Activated naive CD4-positive, alpha-beta T cell treated with anti-CD3 and anti-CD28 coated beads, Interleukin-2, amount 50 U/mL, for 24 hours (primary cell): ENCODE data around the gene DVL1.

Experiments used
- H3K27ac Mint-ChIP-seq: one replicate; pipeline ENCODE4 v1.8.0; 2021; ENCODE audit warnings: mild to moderate bottlenecking, mixed read lengths
- H3K27me3 Mint-ChIP-seq: one replicate; pipeline ENCODE4 v1.8.0; 2021; ENCODE audit warnings: mixed read lengths
- H3K36me3 Mint-ChIP-seq: one replicate; pipeline ENCODE4 v1.8.0; 2021; ENCODE audit warnings: mixed read lengths
- H3K4me1 Mint-ChIP-seq: one replicate; pipeline ENCODE4 v1.8.0; 2021; ENCODE audit warnings: mixed read lengths
- H3K4me3 Mint-ChIP-seq: one replicate; pipeline ENCODE4 v1.8.0; 2021; ENCODE audit warnings: mild to moderate bottlenecking, mixed read lengths
- H3K9me3 Mint-ChIP-seq: one replicate; pipeline ENCODE4 v1.8.0; 2021; ENCODE audit warnings: mixed read lengths

DVL1 gene

GRCh38 chr1:1330366-1331067 lies 18.7 kb downstream of the DVL1 start:
- H3K4me1 Mint-ChIP-seq, result peaks cover 7% of the 10 kb centered on the region
- H3K27me3 Mint-ChIP-seq, result no peaks in the 10 kb centered on the region
- H3K4me3 Mint-ChIP-seq, result no peak overlapping the region
- no peaks in the 10 kb centered on the region for H3K36me3 Mint-ChIP-seq
- no peak overlapping the region for H3K27ac Mint-ChIP-seq
- H3K9me3 Mint-ChIP-seq, result no peaks in the 10 kb centered on the region

- no peaks in the 10 kb centered on the region for H3K9me3 Mint-ChIP-seq
- no peak overlapping the region for H3K4me3 Mint-ChIP-seq
- no peaks in the 10 kb centered on the region for H3K27me3 Mint-ChIP-seq
- H3K36me3 Mint-ChIP-seq, result no peaks in the 10 kb centered on the region
- no peak overlapping the region for H3K27ac Mint-ChIP-seq
- peaks cover 7% of the 10 kb centered on the region for H3K4me1 Mint-ChIP-seq
These were observed 19.7 kb downstream of the DVL1 start for GRCh38 chr1:1329304-1330210.

DNA sequence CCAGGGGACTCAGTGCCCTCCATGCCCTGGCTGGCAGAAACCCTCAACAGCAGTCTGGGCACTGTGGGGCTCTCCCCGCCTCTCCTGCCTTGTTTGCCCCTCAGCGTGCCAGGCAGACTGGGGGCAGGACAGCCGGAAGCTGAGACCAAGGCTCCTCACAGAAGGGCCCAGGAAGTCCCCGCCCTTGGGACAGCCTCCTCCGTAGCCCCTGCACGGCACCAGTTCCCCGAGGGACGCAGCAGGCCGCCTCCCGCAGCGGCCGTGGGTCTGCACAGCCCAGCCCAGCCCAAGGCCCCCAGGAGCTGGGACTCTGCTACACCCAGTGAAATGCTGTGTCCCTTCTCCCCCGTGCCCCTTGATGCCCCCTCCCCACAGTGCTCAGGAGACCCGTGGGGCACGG lies 21.0 kb downstream of the DVL1 start:
- H3K27me3 Mint-ChIP-seq, result no peaks in the 10 kb centered on the region
- peaks cover 12% of the 10 kb centered on the region for H3K4me1 Mint-ChIP-seq
- no peaks in the 10 kb centered on the region for H3K9me3 Mint-ChIP-seq
- peaks cover 1% of the 10 kb centered on the region for H3K36me3 Mint-ChIP-seq
- no peak overlapping the region for H3K27ac Mint-ChIP-seq
- no peak overlapping the region for H3K4me3 Mint-ChIP-seq

- Mint-ChIP-seq H3K4me1 (peaks cover 19% of the 10 kb centered on the region), H3K36me3 (peaks cover 1% of the 10 kb centered on the region), H3K27ac (no peak overlapping the region), H3K27me3 (no peaks in the 10 kb centered on the region), H3K9me3 (no peaks in the 10 kb centered on the region), H3K4me3 (no peak overlapping the region)
These were observed 21.9 kb downstream of the DVL1 start for GRCh38 chr1:1327291-1327690.

DNA sequence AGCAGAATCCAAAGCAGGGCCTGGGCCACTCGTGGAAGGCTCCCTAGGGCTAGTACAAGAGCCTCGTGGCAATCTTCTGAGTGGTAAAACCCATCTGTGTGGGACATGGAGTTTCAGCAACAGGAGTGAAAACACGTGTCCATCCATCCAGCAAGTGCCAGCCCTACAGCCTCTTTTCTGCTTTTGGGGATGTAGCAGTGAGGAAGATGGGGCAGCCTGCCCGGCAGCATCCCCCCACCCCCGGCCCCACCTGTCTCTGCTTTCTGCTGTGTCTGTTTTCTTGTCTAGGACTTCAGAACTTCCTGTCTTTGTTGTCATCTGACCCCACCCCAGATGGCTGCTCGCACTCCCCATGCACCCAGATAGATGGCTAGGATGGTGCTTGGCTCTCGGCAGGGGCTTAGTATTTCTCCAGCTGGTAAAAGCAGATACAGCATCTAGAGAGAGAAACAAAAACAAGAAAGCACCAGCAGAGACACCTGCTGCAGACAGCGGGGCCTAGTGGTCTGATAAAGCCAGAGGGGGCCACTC lies 23.1 kb downstream of the DVL1 start:
- Mint-ChIP-seq H3K36me3 (peaks cover 3% of the 10 kb centered on the region), H3K27ac (peak overlapping the region; percentile 59), H3K27me3 (no peaks in the 10 kb centered on the region), H3K9me3 (no peaks in the 10 kb centered on the region), H3K4me3 (peak overlapping the region; percentile 66), H3K4me1 (peaks cover 23% of the 10 kb centered on the region)

DNA sequence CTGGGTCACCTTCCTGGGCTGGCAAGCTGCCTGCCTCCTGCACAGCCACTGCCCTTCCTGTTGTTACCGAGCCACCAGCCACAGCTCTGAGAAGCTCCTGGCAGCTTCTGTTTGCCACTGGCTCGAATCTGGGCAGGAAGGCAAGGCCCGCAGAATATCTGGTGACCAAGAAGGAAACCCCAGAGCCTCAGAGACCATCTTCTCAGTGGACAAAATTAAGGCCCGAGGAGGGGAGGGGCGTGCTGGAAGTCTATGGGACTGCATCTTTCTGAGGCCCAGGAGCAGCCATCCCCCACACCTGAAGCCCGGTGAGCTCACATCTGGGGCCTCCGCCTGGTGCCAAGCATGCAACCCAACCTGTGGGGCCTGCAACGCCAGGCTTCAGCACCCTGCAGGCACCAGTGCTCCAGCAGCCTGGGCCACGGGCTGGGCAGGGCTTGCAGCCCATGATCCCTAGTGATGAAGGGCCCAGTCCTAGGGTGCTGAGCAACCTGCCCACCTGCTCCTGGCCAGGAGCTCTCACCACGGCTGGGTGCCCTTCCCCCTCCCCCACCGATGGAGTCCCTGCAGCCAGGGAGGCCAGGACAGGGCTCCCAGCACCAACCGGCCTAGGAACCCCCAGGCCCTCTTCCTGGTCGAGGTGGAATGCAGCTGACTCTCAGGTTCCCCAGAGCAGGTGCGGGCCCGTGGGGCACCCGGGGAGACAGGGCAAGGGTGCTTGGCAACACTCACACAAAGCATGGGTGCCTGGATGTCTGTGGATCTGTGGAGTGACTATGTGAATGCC lies 23.7 kb downstream of the DVL1 start:
- Mint-ChIP-seq H3K36me3 (peaks cover 3% of the 10 kb centered on the region), H3K27ac (no peak overlapping the region), H3K4me3 (peak overlapping the region; percentile 70)

DNA sequence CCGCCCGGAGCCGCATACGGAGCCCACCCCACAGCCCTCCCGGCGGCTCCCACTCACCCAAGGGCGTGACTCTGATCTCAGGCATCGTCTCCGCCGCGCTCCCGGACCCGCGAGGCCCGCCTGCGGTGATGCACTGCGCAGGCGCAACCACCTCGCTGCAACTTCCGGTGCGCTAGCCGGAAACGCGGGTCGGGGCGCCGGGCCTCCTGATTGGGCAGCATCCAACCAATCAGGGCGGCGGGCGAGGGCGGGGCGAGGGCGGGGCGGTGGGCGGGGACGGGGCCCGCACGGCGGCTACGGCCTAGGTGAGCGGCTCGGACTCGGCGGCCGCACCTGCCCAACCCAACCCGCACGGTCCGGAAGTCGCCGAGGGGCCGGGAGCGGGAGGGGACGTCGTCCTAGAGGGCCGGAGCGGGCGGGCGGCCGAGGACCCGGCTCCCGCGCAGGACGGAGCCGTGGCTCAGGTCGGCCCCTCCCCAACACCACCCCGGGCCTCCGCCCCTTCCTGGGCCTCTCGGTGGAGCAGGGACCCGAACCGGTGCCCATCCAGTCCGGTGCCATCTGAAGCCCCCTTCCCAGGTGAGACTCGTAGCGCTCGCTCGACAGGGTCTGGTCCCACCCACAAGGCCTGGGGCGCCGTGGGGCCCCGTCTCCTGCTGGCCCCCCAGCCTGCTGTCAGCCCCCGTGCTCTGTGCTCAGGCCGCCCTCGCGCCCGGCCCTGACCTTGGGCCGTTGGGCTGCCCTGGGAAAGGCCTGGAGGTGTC lies 24.5 kb downstream of the DVL1 start, which contains the start of the genes CPTP and INTS11:
Gene CPTP (plus strand): TSS at position 279 of the 764 bp plus-strand sequence. CDS start 2,109 bp downstream, outside the sequence.
Gene INTS11 (minus strand): TSS at position 137 of the 764 bp plus-strand sequence. CDS start 52 bp downstream, at position 85.
- Mint-ChIP-seq H3K27ac (peak within 1 kb of the TSS; percentile 97), H3K27me3 (no peaks in the 10 kb centered on the region), H3K4me3 (peak within 1 kb of the TSS; percentile 93), H3K9me3 (no peaks in the 10 kb centered on the region), H3K36me3 (peaks cover 3% of the 10 kb centered on the region), H3K4me1 (peaks cover 23% of the 10 kb centered on the region)

More for the DNA sequence above, 23.7 kb downstream of the DVL1 start:
- H3K4me1 Mint-ChIP-seq, result peaks cover 23% of the 10 kb centered on the region
- H3K9me3 Mint-ChIP-seq, result no peaks in the 10 kb centered on the region
- no peaks in the 10 kb centered on the region for H3K27me3 Mint-ChIP-seq

- Mint-ChIP-seq H3K36me3 (peaks cover 4% of the 10 kb centered on the region), H3K4me3 (peak overlapping the region; percentile 90), H3K27me3 (no peaks in the 10 kb centered on the region), H3K4me1 (peaks cover 23% of the 10 kb centered on the region), H3K27ac (no peak overlapping the region), H3K9me3 (no peaks in the 10 kb centered on the region)
These were observed 25.1 kb downstream of the DVL1 start for GRCh38 chr1:1324084-1324523.

DNA sequence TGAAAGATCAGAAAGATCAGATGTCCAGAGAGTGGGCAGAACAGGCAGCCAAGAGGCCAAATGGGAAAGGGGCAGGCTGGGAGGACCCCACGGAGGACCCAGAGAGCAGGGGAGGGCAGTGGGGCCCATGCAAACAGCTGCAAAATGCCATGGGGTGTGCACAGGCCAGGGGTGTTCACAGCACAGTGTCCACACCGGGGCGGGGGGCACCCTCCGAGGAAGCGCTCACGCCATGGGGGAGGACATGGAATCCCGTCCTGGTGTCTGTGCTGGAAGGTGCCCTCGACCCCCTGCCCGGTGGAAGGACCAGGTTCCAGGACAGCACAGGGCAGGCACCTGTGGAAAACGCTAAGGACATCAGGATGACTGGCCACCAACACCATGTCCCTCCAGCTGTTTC lies 26.3 kb downstream of the DVL1 start:
- H3K27ac Mint-ChIP-seq, result peak overlapping the region; percentile 77
- no peaks in the 10 kb centered on the region for H3K27me3 Mint-ChIP-seq
- peaks cover 23% of the 10 kb centered on the region for H3K4me1 Mint-ChIP-seq
- no peaks in the 10 kb centered on the region for H3K9me3 Mint-ChIP-seq
- peak overlapping the region; percentile 93 for H3K4me3 Mint-ChIP-seq
- peaks cover 4% of the 10 kb centered on the region for H3K36me3 Mint-ChIP-seq

- Mint-ChIP-seq H3K4me3 (peak overlapping the region; percentile 93), H3K4me1 (peaks cover 23% of the 10 kb centered on the region)
These were observed 26.8 kb downstream of the DVL1 start for GRCh38 chr1:1322418-1322817.

GRCh38 chr1:1321477-1321876 lies 27.7 kb downstream of the DVL1 start:
- Mint-ChIP-seq H3K27me3 (no peaks in the 10 kb centered on the region), H3K4me1 (peaks cover 23% of the 10 kb centered on the region), H3K9me3 (no peaks in the 10 kb centered on the region), H3K27ac (no peak overlapping the region), H3K4me3 (no peak overlapping the region), H3K36me3 (peaks cover 7% of the 10 kb centered on the region)

More at GRCh38 chr1:1322418-1322817, 26.8 kb downstream of the DVL1 start:
- Mint-ChIP-seq H3K27ac (peak overlapping the region; percentile 77), H3K27me3 (no peaks in the 10 kb centered on the region), H3K36me3 (peaks cover 5% of the 10 kb centered on the region), H3K9me3 (no peaks in the 10 kb centered on the region)

DNA sequence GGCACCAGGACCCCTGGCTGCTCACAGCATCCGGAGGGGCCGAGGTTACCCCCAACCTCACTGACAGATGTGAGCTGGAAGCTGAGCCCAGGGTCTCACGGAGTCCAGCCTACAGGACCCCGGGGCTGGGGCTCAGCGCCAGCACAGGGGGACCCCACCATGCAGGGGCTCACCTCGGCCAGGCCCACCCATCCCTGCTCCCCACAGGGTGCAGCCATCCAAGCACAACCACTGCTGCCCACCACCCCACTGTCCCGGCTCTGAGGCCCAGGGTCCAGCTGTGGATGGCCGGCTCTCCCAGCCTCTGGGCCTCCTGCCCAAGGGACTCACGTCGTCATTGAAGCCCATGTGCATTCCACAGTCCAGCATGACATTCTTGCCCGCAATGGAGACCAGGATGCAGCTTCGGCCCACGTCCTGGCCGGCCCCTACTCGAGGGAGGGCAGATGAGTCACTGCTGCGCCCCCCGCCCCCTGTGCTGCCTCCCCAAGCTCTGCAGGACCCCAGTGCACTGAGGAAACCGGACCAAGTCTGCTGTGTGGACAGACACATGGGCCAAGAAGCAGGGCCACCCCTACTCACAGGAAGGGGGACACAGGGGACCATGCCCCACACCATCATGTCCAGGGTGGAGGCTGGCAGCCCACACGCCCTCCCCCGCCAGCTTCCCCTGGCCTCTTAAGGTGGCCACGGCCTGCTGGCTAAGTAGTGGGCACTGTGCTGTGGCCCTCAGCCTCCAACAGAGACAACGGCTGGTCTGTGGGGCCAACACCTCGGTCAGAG lies 28.4 kb downstream of the DVL1 start:
- Mint-ChIP-seq H3K27ac (no peak overlapping the region), H3K9me3 (no peaks in the 10 kb centered on the region), H3K27me3 (no peaks in the 10 kb centered on the region), H3K4me1 (peaks cover 18% of the 10 kb centered on the region), H3K36me3 (peaks cover 7% of the 10 kb centered on the region), H3K4me3 (no peak overlapping the region)

DNA sequence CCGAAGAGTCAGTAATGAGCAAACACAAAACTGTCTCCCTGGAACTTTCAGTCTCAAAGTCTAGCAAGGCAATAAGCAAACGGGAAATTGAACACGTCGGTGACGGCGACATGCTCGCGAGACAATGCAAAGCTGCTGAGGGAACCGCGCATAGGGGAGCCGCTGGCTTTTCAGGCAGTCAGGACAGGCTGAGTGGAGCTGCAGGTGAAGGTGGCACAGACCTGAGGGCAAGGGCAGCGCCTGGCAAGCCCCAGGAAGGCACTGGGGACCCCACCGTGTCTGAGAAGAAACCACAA lies 29.6 kb downstream of the DVL1 start:
- peaks cover 16% of the 10 kb centered on the region for H3K4me1 Mint-ChIP-seq
- H3K36me3 Mint-ChIP-seq, result peaks cover 8% of the 10 kb centered on the region
- no peaks in the 10 kb centered on the region for H3K9me3 Mint-ChIP-seq
- H3K27me3 Mint-ChIP-seq, result no peaks in the 10 kb centered on the region
- H3K4me3 Mint-ChIP-seq, result no peak overlapping the region
- no peak overlapping the region for H3K27ac Mint-ChIP-seq
